Measurements from ENCODE around the gene ARID1B. TPM values are rescaled to one million over a fixed set of nuclear protein-coding genes. Genes with fewer than 3 reads are reported as not detected.

Gene ARID1B
- total and polyA plus RNA-seq, 2 of the 4 experiments (the other 2 are of a cell fraction): 14.5 to 20.1 TPM

DNA sequence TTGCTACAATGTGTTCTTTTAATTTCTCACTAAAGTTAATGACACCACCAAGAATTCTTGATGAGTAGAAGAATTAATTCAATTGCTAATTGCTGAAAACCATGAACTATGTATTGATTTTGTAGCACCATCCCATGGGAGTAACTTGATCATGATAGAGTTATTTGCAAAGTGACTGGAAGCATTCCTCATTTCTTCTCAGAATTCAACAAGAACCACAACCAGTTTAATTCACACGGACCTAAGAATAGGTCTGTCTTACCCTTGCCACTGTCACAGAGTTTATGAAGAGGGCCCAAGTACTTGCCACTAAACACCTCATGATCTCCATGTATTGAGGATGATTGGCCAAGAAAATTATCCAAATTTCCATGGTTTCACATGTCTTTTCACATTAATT lies 324.0 kb downstream of the ARID1B start:
- Histone ChIP-seq H4K5ac (ENCODE audit: low read depth, low read length) (no peak overlapping the region), H3K27ac (ENCODE audit: insufficient read depth, low read length) (no peak overlapping the region), H3K27me3 (ENCODE audit: control insufficient read depth, insufficient read depth, low read length) (no peaks in the 10 kb centered on the region), H2BK15ac (ENCODE audit: low read depth, low read length) (no peak overlapping the region), H3K23ac (ENCODE audit: low read depth, low read length) (no peak overlapping the region), H3K14ac (replicated peaks; ENCODE audit: low read depth, low read length) (no peak overlapping the region), H3K79me1 (ENCODE audit: low read depth in 1 of 2, low read length in 2 of 2) (peaks cover 12 to 23% of the 10 kb centered on the region in 2 experiments; a peak in 3 of 4 replicates), H2AFZ (replicated peaks; ENCODE audit: low read length, poor library complexity) (no peak overlapping the region), H3K9ac (ENCODE audit: low read depth, low read length) (no peak overlapping the region), H4K91ac (ENCODE audit: insufficient read depth, low read depth, low read length) (no peak overlapping the region), H2BK5ac (ENCODE audit: low read depth, low read length, poor library complexity, severe bottlenecking) (no peak overlapping the region), H4K20me1 (ENCODE audit: insufficient read depth, low read length) (no peaks in the 10 kb centered on the region), H3K9me1 (ENCODE audit: insufficient read depth, low read length) (peaks cover 2% of the 10 kb centered on the region; the same call in 1 of the 2 replicates), H2AK9ac (replicated peaks; ENCODE audit: low read depth, low read length, poor library complexity) (no peak overlapping the region), H3K56ac (ENCODE audit: extremely low read depth, insufficient read depth, low read length) (no peak overlapping the region), H3K18ac (ENCODE audit: low read depth, low read length) (no peak overlapping the region), H4K8ac (ENCODE audit: low read depth in 2 of 2, low read length in 2 of 2) (no peak overlapping the region), H2BK20ac (ENCODE audit: low read depth, low read length) (no peak overlapping the region), H3K4me3 (ENCODE audit: insufficient read depth, low read depth, low read length) (no peak overlapping the region), H3K36me3 (ENCODE audit: control insufficient read depth, insufficient read depth, low read length) (peaks cover 6% of the 10 kb centered on the region; the same call in 1 of the 2 replicates), H2AK5ac (ENCODE audit: low read depth, low read length) (no peak overlapping the region), H3K4me1 (ENCODE audit: control insufficient read depth, insufficient read depth, low read length) (peaks cover 1% of the 10 kb centered on the region), H2BK120ac (ENCODE audit: low read depth, low read length) (no peak overlapping the region), H3K4ac (ENCODE audit: low read depth, low read length) (no peak overlapping the region), H3K9me3 (ENCODE audit: control insufficient read depth, insufficient read depth, low read length) (no peaks in the 10 kb centered on the region), H3K4me2 (ENCODE audit: low read depth, low read length) (no peak overlapping the region)
- in situ Hi-C loops (cut with MboI; ENCODE audit: low sequenced_read_pairs) (no loop called here), dilution Hi-C loops (cut with HindIII; ENCODE audit: low sequenced_read_pairs, unreplicated experiment) (no loop called here), intact Hi-C loops (cut with micrococcal nuclease) (no loop called here)
- ChIA-PET POLR2A (ENCODE audit: unreplicated experiment) (no interaction called here), CTCF (no interaction called here)
- no TSS peak for BruUV-seq (replicated peaks)
- ATAC-seq (ENCODE audit: low read depth): no peak
- no peak for TF ChIP-seq RAD21 (IDR thresholded peaks at IDR 0.05; ENCODE audit: low read length)
- no peak for TF ChIP-seq CHD1 (IDR thresholded peaks at IDR 0.05; ENCODE audit: low read depth, low read length)
- TF ChIP-seq, protein P1, sequence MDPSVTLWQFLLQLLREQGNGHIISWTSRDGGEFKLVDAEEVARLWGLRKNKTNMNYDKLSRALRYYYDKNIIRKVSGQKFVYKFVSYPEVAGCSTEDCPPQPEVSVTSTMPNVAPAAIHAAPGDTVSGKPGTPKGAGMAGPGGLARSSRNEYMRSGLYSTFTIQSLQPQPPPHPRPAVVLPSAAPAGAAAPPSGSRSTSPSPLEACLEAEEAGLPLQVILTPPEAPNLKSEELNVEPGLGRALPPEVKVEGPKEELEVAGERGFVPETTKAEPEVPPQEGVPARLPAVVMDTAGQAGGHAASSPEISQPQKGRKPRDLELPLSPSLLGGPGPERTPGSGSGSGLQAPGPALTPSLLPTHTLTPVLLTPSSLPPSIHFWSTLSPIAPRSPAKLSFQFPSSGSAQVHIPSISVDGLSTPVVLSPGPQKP (IDR thresholded peaks at IDR 0.05; ENCODE audit: borderline replicate concordance, low read depth, low read length): no peak
- TF ChIP-seq, protein P2, sequence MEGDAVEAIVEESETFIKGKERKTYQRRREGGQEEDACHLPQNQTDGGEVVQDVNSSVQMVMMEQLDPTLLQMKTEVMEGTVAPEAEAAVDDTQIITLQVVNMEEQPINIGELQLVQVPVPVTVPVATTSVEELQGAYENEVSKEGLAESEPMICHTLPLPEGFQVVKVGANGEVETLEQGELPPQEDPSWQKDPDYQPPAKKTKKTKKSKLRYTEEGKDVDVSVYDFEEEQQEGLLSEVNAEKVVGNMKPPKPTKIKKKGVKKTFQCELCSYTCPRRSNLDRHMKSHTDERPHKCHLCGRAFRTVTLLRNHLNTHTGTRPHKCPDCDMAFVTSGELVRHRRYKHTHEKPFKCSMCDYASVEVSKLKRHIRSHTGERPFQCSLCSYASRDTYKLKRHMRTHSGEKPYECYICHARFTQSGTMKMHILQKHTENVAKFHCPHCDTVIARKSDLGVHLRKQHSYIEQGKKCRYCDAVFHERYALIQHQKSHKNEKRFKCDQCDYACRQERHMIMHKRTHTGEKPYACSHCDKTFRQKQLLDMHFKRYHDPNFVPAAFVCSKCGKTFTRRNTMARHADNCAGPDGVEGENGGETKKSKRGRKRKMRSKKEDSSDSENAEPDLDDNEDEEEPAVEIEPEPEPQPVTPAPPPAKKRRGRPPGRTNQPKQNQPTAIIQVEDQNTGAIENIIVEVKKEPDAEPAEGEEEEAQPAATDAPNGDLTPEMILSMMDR (conservative IDR thresholded peaks at IDR 0.05; ENCODE audit: low read depth, low read length): no peak
- no CpG with 5 or more reads among the region's 1 CpG for WGBS, 2 experiments (ENCODE audit: extremely low coverage in 2 of 2, insufficient read length in 1 of 2)
- DNase-seq: no peak

All from IMR-90 (cell line).